Camera-type eye (tissue), 1 donor: ENCODE results near the gene BRSK2. TPM values are rescaled to one million over a fixed set of nuclear protein-coding genes. Genes with fewer than 3 reads are reported as not detected.

Source experiments
- total RNA-seq: library from RNA; depleted of rRNA; stranded (reverse); fragments of >200 nt; gene quantifications from one replicate; pipeline ENCODE4 v1.2.3, GENCODE V29; 2014

BRSK2 gene
- total RNA-seq, result 50.6 TPM

GRCh38 chr11:1389932-1390568 lies at the start of gene BRSK2:
Gene BRSK2, plus strand, starts transcription at chr11:1389934. Its CDS starts 351 bp downstream, at chr11:1390285.

GRCh38 chr11:1486054-1486825 lies 96.5 kb downstream of the BRSK2 start, which contains the start of gene MOB2:
Gene MOB2, minus strand, starts transcription at chr11:1486779. Its CDS starts 223 bp downstream, at chr11:1486556.

Other genes starting within 250 kb of the BRSK2 start
- 0.16 TPM for gene MUC5AC, start 232.0 kb upstream of the BRSK2 start, total RNA-seq
- gene MUC5B, start 166.9 kb upstream of the BRSK2 start, total RNA-seq, result 5.1 TPM
- 36.3 TPM for gene TOLLIP, start 80.3 kb upstream of the BRSK2 start, total RNA-seq
- 34.3 TPM for gene MOB2, start 96.8 kb downstream of the BRSK2 start, total RNA-seq
- gene DUSP8, start 182.3 kb downstream of the BRSK2 start, total RNA-seq, result 10.9 TPM
- gene KRTAP5-1, start 195.3 kb downstream of the BRSK2 start, total RNA-seq, result not detected
- not detected for gene KRTAP5-2, start 208.4 kb downstream of the BRSK2 start, total RNA-seq
- not detected for gene KRTAP5-3, start 218.5 kb downstream of the BRSK2 start, total RNA-seq
- gene KRTAP5-4, start 232.2 kb downstream of the BRSK2 start, total RNA-seq, result not detected
- gene KRTAP5-5, start 239.8 kb downstream of the BRSK2 start, total RNA-seq, result 0.44 TPM